HepG2 (cell line): Measurements from ENCODE around the gene LTA. TPM values are rescaled to one million over a fixed set of nuclear protein-coding genes. Genes with fewer than 3 reads are reported as not detected.

Experiments
- CEBPB ChIP-seq: IDR thresholded peaks from 2 replicates; pipeline ENCODE4 v1.6.1; 2011; ENCODE audit warnings: low read depth, low read length, improper control_type of control experiment, borderline replicate concordance
- DPF2 ChIP-seq: sonication (generic); formaldehyde crosslinking; IDR thresholded peaks from 2 replicates; pipeline ENCODE4 v1.4.0; 2020; ENCODE audit warnings: mild to moderate bottlenecking, low read depth, missing genetic modification reagents, borderline replicate concordance
- ELF1 ChIP-seq: sonication (generic); formaldehyde crosslinking; IDR thresholded peaks from 2 replicates; pipeline ENCODE4 v1.4.0; 2020; ENCODE audit warnings: missing genetic modification reagents
- HMG20B ChIP-seq: conservative IDR thresholded peaks from 2 replicates; pipeline ENCODE4 v1.6.1; 2016; ENCODE audit warnings: missing genetic modification reagents, missing compliant biosample characterization
- MAF1 ChIP-seq: sonication (generic); formaldehyde crosslinking; IDR thresholded peaks from 2 replicates; pipeline ENCODE4 v1.5.0; 2020; ENCODE audit warnings: missing genetic modification reagents, borderline replicate concordance
- PCBP2 ChIP-seq: fragments of 200-400 bp; formaldehyde crosslinking; optimal IDR thresholded peaks from 2 replicates; pipeline ENCODE3; 2018; ENCODE audit warnings: low read length, low read depth; ENCODE audit not compliant: poor library complexity, severe bottlenecking
- POLR2G ChIP-seq: fragments of 200-400 bp; formaldehyde crosslinking; IDR thresholded peaks from 2 replicates; pipeline ENCODE4 v1.6.1; 2018; ENCODE audit warnings: mild to moderate bottlenecking, low read depth, low read length, moderate library complexity
- SIN3B ChIP-seq: fragments of 150-350 bp; IDR thresholded peaks from 2 replicates; pipeline ENCODE4 v1.6.1; 2014; ENCODE audit warnings: low read length
- SP1 ChIP-seq, 2 experiments: fragments of 450-650 bp in 1 of 2; sonication (generic) in 1 of 2; formaldehyde crosslinking in 1 of 2; IDR thresholded peaks; 2 replicates each; pipeline versions ENCODE4 v1.4.0 to v1.6.1; 2016 to 2020; ENCODE audit warnings: missing genetic modification reagents in 1 of 2
- ZFP36 ChIP-seq: fragments of 150-350 bp; IDR thresholded peaks from 2 replicates; pipeline ENCODE4 v1.6.1; 2018; ENCODE audit warnings: borderline replicate concordance, low read length, low read depth; ENCODE audit not compliant: partially characterized antibody
- ZNF75D ChIP-seq: sonication (generic); formaldehyde crosslinking; IDR thresholded peaks from 2 replicates; pipeline ENCODE4 v1.8.1; 2023; ENCODE audit warnings: missing genetic modification reagents, mild to moderate bottlenecking, borderline replicate concordance
- polyA plus RNA-seq, 8 experiments: library from polyadenylated mRNA; depleted of rRNA in 3 of 8; stranded (reverse) in 7 of 8; unstranded in 1 of 8; fragments of >200 nt; fragmentation: Illumina TruSeq in 4 of 8; extraction: Trizol in 4 of 8; gene quantifications; 2 replicates each; pipeline versions ENCODE4 v1.2.1 to v1.2.3, GENCODE V29; 2011 to 2016; ENCODE audit warnings: low read depth in 4 of 8, missing spikeins in 1 of 8, mixed read lengths in 1 of 8; ENCODE audit not compliant: insufficient read depth in 1 of 8
- total RNA-seq, 5 experiments: library from RNA; depleted of rRNA; stranded (reverse); fragments of >200 nt; fragmentation: Illumina TruSeq; extraction: Trizol; gene quantifications; 2 replicates each; pipeline ENCODE4 v1.2.3, GENCODE V29; 2016; ENCODE audit warnings: low read depth in 1 of 5
- TF ChIP-seq, protein P1 (sequence below): sonication (generic); formaldehyde crosslinking; IDR thresholded peaks from 2 replicates; pipeline ENCODE4 v1.4.0; 2020; ENCODE audit warnings: missing genetic modification reagents
- TF ChIP-seq, protein P2 (sequence below): sonication (generic); formaldehyde crosslinking; IDR thresholded peaks from 2 replicates; pipeline ENCODE4 v1.5.0; 2020; ENCODE audit warnings: mild to moderate bottlenecking, missing genetic modification reagents, borderline replicate concordance
- TF ChIP-seq, protein P3 (sequence below): sonication (generic); formaldehyde crosslinking; conservative IDR thresholded peaks from 2 replicates; pipeline ENCODE4 v1.5.0; 2020; ENCODE audit warnings: missing genetic modification reagents
- TF ChIP-seq, protein P4 (sequence below): sonication (generic); formaldehyde crosslinking; IDR thresholded peaks from 2 replicates; pipeline ENCODE4 v1.5.0; 2020; ENCODE audit warnings: missing genetic modification reagents
- TF ChIP-seq, protein P5 (sequence below): sonication (generic); formaldehyde crosslinking; IDR thresholded peaks from 2 replicates; pipeline ENCODE4 v1.9.0; 2021; ENCODE audit warnings: missing genetic modification reagents, borderline replicate concordance

LTA gene
- total and polyA plus RNA-seq, 2 of the 13 experiments (the other 11 are each of a cell fraction or from before 2014, with no cell fraction given) = 0.09 TPM; not detected in 1

DNA sequence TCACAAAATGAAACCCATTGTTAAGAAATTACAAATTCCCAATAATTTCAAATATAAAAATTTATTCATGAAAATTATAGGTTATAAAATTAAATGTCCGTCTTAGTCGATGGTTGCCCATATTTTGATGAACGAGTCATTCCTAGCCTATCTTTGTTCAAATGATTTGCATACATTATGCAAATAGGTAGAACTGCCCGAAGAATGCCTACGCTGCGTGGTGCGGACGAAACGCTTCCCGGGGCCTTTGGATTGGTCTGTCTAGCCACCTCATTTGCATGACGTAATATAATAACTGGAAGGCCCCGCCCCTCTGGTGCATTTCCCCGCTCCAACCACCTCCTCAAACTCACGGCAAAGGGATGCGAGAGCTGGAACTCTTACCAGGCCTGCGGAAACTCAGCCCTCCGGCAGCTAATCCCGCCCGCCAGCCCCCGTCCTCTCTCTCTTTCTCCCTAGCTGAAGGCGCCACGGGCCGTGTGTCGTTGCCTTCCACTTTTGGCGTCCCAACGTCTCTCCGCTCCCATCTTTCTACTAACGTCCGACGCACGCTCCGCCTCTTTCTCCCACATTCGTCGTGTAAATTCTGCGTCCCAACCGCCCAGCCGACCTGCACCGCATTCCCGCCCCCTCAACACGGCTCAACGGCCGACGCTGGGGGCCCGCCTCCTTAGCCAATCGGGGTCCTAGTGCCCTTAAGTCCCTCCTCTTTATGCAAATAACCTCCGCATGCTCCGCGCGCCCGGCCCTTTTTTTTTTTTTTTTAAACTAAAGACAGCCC is 47.9 kb downstream of the LTA start (continued):
- TF ChIP-seq MAF1 (CRISPR knock-in tag) (peak; percentile 71; the same call in 1 of the 2 replicates), HMG20B (CRISPR knock-in tag) (no peak), PCBP2 (no peak), SP1 (IDR thresholded peaks at IDR 0.05) (no peak), SP1 (CRISPR knock-in tag; IDR thresholded peaks at IDR 0.05) (peak; percentile 92; the same call in 1 of the 2 replicates), ELF1 (CRISPR knock-in tag) (peak; percentile 52; the same call in 1 of the 2 replicates), CEBPB (peak; percentile 79), ZNF75D (no peak; the same call in 1 of the 2 replicates), SIN3B (peak; percentile 75; the same call in 1 of the 2 replicates), POLR2G (peak; percentile 89), DPF2 (CRISPR knock-in tag) (0 out of 2 replicates have a peak, but pooled peaks have one; percentile 17), ZFP36 (no peak)
- TF ChIP-seq, protein P1, sequence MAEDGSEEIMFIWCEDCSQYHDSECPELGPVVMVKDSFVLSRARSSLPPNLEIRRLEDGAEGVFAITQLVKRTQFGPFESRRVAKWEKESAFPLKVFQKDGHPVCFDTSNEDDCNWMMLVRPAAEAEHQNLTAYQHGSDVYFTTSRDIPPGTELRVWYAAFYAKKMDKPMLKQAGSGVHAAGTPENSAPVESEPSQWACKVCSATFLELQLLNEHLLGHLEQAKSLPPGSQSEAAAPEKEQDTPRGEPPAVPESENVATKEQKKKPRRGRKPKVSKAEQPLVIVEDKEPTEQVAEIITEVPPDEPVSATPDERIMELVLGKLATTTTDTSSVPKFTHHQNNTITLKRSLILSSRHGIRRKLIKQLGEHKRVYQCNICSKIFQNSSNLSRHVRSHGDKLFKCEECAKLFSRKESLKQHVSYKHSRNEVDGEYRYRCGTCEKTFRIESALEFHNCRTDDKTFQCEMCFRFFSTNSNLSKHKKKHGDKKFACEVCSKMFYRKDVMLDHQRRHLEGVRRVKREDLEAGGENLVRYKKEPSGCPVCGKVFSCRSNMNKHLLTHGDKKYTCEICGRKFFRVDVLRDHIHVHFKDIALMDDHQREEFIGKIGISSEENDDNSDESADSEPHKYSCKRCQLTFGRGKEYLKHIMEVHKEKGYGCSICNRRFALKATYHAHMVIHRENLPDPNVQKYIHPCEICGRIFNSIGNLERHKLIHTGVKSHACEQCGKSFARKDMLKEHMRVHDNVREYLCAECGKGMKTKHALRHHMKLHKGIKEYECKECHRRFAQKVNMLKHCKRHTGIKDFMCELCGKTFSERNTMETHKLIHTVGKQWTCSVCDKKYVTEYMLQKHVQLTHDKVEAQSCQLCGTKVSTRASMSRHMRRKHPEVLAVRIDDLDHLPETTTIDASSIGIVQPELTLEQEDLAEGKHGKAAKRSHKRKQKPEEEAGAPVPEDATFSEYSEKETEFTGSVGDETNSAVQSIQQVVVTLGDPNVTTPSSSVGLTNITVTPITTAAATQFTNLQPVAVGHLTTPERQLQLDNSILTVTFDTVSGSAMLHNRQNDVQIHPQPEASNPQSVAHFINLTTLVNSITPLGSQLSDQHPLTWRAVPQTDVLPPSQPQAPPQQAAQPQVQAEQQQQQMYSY (CRISPR knock-in tag) = peak; percentile 33; the same call in 1 of the 2 replicates
- TF ChIP-seq, protein P2, sequence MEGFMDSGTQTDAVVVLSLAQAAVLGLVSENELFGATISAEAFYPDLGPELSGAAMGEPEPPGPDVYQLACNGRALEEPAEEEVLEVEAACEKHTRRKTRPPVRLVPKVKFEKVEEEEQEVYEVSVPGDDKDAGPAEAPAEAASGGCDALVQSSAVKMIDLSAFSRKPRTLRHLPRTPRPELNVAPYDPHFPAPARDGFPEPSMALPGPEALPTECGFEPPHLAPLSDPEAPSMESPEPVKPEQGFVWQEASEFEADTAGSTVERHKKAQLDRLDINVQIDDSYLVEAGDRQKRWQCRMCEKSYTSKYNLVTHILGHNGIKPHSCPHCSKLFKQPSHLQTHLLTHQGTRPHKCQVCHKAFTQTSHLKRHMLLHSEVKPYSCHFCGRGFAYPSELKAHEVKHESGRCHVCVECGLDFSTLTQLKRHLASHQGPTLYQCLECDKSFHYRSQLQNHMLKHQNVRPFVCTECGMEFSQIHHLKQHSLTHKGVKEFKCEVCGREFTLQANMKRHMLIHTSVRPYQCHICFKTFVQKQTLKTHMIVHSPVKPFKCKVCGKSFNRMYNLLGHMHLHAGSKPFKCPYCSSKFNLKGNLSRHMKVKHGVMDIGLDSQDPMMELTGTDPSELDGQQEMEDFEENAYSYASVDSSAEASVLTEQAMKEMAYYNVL (CRISPR knock-in tag) = no peak
- TF ChIP-seq, protein P3, sequence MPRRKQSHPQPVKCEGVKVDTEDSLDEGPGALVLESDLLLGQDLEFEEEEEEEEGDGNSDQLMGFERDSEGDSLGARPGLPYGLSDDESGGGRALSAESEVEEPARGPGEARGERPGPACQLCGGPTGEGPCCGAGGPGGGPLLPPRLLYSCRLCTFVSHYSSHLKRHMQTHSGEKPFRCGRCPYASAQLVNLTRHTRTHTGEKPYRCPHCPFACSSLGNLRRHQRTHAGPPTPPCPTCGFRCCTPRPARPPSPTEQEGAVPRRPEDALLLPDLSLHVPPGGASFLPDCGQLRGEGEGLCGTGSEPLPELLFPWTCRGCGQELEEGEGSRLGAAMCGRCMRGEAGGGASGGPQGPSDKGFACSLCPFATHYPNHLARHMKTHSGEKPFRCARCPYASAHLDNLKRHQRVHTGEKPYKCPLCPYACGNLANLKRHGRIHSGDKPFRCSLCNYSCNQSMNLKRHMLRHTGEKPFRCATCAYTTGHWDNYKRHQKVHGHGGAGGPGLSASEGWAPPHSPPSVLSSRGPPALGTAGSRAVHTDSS (CRISPR knock-in tag) = no peak
- TF ChIP-seq, protein P4, sequence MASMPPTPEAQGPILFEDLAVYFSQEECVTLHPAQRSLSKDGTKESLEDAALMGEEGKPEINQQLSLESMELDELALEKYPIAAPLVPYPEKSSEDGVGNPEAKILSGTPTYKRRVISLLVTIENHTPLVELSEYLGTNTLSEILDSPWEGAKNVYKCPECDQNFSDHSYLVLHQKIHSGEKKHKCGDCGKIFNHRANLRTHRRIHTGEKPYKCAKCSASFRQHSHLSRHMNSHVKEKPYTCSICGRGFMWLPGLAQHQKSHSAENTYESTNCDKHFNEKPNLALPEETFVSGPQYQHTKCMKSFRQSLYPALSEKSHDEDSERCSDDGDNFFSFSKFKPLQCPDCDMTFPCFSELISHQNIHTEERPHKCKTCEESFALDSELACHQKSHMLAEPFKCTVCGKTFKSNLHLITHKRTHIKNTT (CRISPR knock-in tag) = no peak
- TF ChIP-seq, protein P5, sequence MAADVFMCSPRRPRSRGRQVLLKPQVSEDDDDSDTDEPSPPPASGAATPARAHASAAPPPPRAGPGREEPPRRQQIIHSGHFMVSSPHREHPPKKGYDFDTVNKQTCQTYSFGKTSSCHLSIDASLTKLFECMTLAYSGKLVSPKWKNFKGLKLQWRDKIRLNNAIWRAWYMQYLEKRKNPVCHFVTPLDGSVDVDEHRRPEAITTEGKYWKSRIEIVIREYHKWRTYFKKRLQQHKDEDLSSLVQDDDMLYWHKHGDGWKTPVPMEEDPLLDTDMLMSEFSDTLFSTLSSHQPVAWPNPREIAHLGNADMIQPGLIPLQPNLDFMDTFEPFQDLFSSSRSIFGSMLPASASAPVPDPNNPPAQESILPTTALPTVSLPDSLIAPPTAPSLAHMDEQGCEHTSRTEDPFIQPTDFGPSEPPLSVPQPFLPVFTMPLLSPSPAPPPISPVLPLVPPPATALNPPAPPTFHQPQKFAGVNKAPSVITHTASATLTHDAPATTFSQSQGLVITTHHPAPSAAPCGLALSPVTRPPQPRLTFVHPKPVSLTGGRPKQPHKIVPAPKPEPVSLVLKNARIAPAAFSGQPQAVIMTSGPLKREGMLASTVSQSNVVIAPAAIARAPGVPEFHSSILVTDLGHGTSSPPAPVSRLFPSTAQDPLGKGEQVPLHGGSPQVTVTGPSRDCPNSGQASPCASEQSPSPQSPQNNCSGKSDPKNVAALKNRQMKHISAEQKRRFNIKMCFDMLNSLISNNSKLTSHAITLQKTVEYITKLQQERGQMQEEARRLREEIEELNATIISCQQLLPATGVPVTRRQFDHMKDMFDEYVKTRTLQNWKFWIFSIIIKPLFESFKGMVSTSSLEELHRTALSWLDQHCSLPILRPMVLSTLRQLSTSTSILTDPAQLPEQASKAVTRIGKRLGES (CRISPR knock-in tag) = no peak
